ENCODE measurements around the gene BPGM.

BPGM gene

DNA sequence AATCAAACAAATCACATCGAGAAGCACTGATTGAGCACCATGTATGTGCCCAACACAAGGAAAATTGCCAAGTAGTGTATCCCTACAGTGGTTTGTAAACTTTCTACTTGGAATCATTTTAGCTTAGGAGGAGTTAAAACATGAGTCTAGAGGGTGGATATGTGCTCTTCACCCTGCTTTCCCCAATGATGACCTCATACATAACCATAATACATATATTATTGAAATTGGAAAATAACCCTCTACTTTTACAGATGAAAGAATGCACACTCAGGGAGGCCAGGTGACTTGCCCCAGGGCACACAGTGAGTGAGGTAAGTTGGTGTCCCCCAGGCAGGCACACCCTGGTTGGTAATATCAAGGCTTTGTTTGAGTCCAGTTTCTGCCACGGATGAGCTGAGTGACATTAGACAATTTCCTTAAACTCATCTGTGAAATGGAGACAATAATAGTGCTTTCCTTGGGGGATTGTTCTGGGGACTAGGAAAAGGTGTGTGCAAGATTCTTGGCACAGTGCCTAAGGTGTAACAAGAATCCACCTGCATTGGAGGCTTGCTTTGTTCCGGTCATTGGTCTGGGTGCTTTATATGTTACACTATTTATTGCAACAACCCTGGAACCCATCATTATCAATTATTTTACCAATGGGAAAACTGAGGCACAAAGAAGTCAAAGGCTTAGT, 50.7 kb downstream of the BPGM start:
- DNase-seq (ENCODE audit: low read depth in 2 of 2), result no peak

- DNase-seq (ENCODE audit: low read depth in 2 of 2), result no peak
These were observed 51.8 kb downstream of the BPGM start for GRCh38 chr7:134698481-134698880.

GRCh38 chr7:134699021-134699818, 52.6 kb downstream of the BPGM start:
- DNase-seq (ENCODE audit: low read depth in 2 of 2), result no peak

- no peak for DNase-seq (ENCODE audit: low read depth in 2 of 2)
These were observed 53.2 kb downstream of the BPGM start for GRCh38 chr7:134699899-134700298.

GRCh38 chr7:134701272-134701671, 54.6 kb downstream of the BPGM start:
- no peak for DNase-seq (ENCODE audit: low read depth in 2 of 2)

DNA sequence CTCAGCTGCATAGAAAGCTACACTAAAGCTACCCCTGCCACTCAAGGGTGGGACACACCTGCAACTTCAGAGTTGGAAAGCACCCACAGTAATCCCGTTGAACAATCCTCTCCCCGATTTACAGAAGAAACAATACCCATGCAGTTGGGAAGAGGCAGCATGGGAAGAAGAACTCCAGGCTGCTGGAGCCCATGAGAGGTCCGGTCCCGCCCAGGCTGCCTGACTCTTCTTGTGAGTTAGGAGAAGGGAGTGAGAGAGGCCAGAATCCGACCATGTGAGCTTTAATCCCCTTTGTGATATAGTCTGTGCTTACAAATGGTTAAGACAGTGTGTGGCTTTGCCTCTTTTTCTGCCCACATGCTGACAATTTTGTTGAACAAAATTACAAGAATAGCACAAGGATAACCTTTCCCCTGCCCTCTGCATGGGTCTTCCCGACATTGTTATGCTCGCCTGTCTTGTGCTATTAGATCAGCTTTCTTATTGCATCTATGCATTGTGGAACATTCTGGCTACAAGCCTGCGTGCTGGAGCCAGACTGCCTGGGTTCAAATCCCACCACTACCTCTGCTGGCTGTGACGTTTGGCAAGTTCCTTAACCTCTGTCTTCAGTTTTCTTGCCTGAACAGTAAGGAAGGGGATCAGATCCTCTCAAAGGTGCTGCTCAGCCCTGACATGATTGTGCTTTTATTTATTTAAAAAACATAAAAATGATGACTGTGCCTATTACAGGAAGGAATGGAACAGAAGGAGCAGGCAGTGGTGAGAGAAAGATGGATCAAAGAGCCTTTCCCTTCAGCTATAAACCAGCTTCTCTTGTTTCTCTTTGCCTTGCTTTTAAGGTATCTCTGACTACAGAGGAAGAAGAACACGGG, 56.0 kb downstream of the BPGM start:
- DNase-seq (ENCODE audit: low read depth in 2 of 2), result no peak

- no peak for DNase-seq (ENCODE audit: low read depth in 2 of 2)
These were observed 56.6 kb downstream of the BPGM start for GRCh38 chr7:134703241-134703594.

- no peak for DNase-seq (ENCODE audit: low read depth in 2 of 2)
These were observed 57.1 kb downstream of the BPGM start for GRCh38 chr7:134703782-134704181.

DNA sequence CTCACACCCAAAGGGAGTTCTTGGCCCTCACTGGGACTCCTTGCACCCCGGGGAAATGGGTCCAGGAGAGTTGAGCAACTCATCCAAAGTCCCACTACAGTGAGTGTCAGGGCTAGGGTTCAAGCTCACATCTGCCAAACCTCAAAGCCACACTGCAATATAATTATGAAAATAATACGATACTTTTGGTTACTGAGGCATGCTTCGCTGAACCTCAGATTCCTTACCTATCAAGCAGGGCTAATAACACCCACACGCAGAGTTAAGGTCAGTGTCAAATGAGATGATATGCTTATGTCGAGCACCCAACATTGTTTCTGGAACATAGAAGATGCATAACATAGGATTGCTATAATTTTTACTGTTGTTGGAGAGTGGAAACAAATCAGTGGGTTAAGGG, 58.2 kb downstream of the BPGM start:
- no peak for DNase-seq (ENCODE audit: low read depth in 2 of 2)

DNA sequence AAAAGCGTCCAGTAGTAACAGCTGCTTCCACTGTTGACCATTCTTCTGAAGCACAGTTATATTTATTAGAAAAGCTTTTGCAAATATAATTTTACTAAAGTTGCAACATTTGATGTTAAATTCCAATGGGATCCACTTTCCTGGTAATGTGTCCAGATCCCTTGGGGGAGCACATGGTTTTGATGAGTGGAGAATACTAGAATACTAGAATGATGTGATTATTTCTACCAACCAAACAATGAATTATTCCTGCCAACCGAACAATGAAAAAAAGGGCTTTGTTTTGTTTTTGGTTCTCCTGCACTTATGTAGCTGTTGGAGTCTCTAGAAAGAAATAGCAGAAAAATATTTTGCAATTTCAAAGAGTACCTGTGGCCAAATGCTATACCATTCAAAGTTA, 59.1 kb downstream of the BPGM start:
- no peak for DNase-seq (ENCODE audit: low read depth in 2 of 2)

DNA sequence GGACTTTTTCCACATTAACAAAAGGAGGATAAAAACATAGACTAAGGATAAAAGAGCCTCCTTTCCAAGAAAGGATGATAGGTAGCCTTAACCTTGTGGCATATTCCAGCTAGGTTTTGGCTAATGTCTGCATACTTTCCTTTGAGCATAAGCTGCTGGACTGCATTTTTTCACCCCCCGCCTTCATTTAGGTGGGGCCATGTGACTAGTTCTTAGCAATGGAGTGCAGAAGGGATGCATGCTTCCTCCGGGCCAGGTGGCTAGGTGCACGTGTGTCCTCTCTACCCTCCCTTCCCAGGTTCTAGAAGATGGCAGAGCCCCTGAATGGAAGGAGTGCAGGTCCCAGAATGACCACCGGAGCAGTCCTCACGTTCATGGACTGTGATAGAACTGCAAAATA, 59.8 kb downstream of the BPGM start:
- DNase-seq (ENCODE audit: low read depth in 2 of 2), result no peak

GRCh38 chr7:134707663-134708378, 61.2 kb downstream of the BPGM start:
- DNase-seq (ENCODE audit: low read depth in 2 of 2), result no peak

DNA sequence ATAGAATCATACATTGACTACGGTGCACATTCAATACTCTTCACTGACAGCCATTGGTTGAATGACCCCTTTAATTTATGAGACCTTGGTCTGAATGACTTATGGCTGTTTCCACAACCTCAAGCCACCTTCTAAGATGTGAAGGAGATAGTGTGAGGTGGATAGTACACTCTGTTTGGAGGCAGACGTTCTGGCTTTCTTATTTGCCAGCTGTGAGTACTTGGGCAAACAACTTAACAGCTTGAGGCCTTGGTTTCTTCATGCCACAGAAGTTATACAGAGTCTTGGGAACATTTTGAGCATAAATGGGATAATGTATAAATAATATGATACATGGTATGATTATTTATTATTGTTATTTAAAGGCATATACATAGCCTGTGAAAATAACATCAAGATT, 62.0 kb downstream of the BPGM start:
- no peak for DNase-seq (ENCODE audit: low read depth in 2 of 2)

GRCh38 chr7:134709197-134709596, 62.5 kb downstream of the BPGM start:
- DNase-seq (ENCODE audit: low read depth in 2 of 2), result no peak

- DNase-seq (ENCODE audit: low read depth in 2 of 2), result no peak
These were observed 63.8 kb downstream of the BPGM start for GRCh38 chr7:134710511-134710853.

GRCh38 chr7:134710854-134711624, 64.4 kb downstream of the BPGM start:
- DNase-seq (ENCODE audit: low read depth in 2 of 2), result peak; percentile 28 to 34

- DNase-seq (ENCODE audit: low read depth in 2 of 2), result no peak
These were observed 65.5 kb downstream of the BPGM start for GRCh38 chr7:134712196-134712595.

GRCh38 chr7:134714470-134715205, 68.0 kb downstream of the BPGM start:
- no peak for DNase-seq (ENCODE audit: low read depth in 2 of 2)

- DNase-seq (ENCODE audit: low read depth in 2 of 2), result no peak
These were observed 71.7 kb downstream of the BPGM start for GRCh38 chr7:134718211-134718875.

Measured in stimulated activated CD4-positive, alpha-beta T cell treated with anti-CD3 and anti-CD28 coated beads, Interleukin-4, amount 100 ng/mL, for 48 hours (primary cell).